HepG2 (cell line): ENCODE results near the gene CXCR5. TPM values are rescaled to one million over a fixed set of nuclear protein-coding genes. Genes with fewer than 3 reads are reported as not detected.
A peak's percentile ranks its signal among the peaks of the same experiment; 100 is the strongest.

ENCODE experiments used
- DR1 ChIP-seq: sonication (generic); formaldehyde crosslinking; IDR thresholded peaks from 2 replicates; pipeline ENCODE4 v1.8.0; 2021; ENCODE audit warnings: mild to moderate bottlenecking, missing genetic modification reagents, inconsistent platforms
- ELF3 ChIP-seq: IDR thresholded peaks from 2 replicates; pipeline ENCODE4 v1.6.1; 2016; ENCODE audit warnings: missing genetic modification reagents, missing compliant biosample characterization
- MIXL1 ChIP-seq: IDR thresholded peaks from 2 replicates; pipeline ENCODE4 v1.6.1; 2016
- NFKB2 ChIP-seq: sonication (generic); formaldehyde crosslinking; IDR thresholded peaks from 2 replicates; pipeline ENCODE4 v1.4.0; 2020; ENCODE audit warnings: missing genetic modification reagents, borderline replicate concordance
- PHF5A ChIP-seq: IDR thresholded peaks from one replicate; pipeline ENCODE4 v1.6.1; 2018; ENCODE audit warnings: low read depth, missing genetic modification reagents; ENCODE audit not compliant: unreplicated experiment
- PHF8 ChIP-seq: sonication (generic); formaldehyde crosslinking; IDR thresholded peaks from 2 replicates; pipeline ENCODE4 v1.5.0; 2020; ENCODE audit warnings: missing genetic modification reagents
- RFX1 ChIP-seq: fragments of 450-650 bp; IDR thresholded peaks from 2 replicates; pipeline ENCODE4 v1.6.1; 2017
- SIX1 ChIP-seq: sonication (generic); formaldehyde crosslinking; IDR thresholded peaks from 2 replicates; pipeline ENCODE4 v1.4.0; 2020; ENCODE audit warnings: missing genetic modification reagents, borderline replicate concordance
- ZNF383 ChIP-seq: sonication (generic); formaldehyde crosslinking; IDR thresholded peaks from 2 replicates; pipeline ENCODE4 v1.4.0; 2020; ENCODE audit warnings: missing genetic modification reagents, mild to moderate bottlenecking, borderline replicate concordance
- ZNF556 ChIP-seq: sonication (generic); formaldehyde crosslinking; IDR thresholded peaks from 2 replicates; pipeline ENCODE4 v1.4.0; 2020; ENCODE audit warnings: mild to moderate bottlenecking, missing genetic modification reagents, borderline replicate concordance
- ZNF891 ChIP-seq: sonication (generic); formaldehyde crosslinking; IDR thresholded peaks from 2 replicates; pipeline ENCODE4 v1.5.0; 2020; ENCODE audit warnings: mild to moderate bottlenecking, missing genetic modification reagents
- polyA plus RNA-seq, 8 experiments: library from polyadenylated mRNA; depleted of rRNA in 3 of 8; stranded (reverse) in 7 of 8; unstranded in 1 of 8; fragments of >200 nt; fragmentation: Illumina TruSeq in 4 of 8; extraction: Trizol in 4 of 8; gene quantifications; 2 replicates each; pipeline versions ENCODE4 v1.2.1 to v1.2.3, GENCODE V29; 2011 to 2016; ENCODE audit warnings: low read depth in 4 of 8, missing spikeins in 1 of 8, mixed read lengths in 1 of 8; ENCODE audit not compliant: insufficient read depth in 1 of 8
- total RNA-seq, 5 experiments: library from RNA; depleted of rRNA; stranded (reverse); fragments of >200 nt; fragmentation: Illumina TruSeq; extraction: Trizol; gene quantifications; 2 replicates each; pipeline ENCODE4 v1.2.3, GENCODE V29; 2016; ENCODE audit warnings: low read depth in 1 of 5
- TF ChIP-seq, protein P1 (sequence below): sonication (generic); formaldehyde crosslinking; IDR thresholded peaks from one replicate; pipeline ENCODE4 v1.5.1; 2020; ENCODE audit warnings: mild to moderate bottlenecking, missing genetic modification reagents; ENCODE audit errors: not compliant biosample characterization
- TF ChIP-seq, protein P2 (sequence below): IDR thresholded peaks from 2 replicates; pipeline ENCODE4 v1.6.1; 2016; ENCODE audit warnings: low read depth
- TF ChIP-seq, protein P3 (sequence below): IDR thresholded peaks from 2 replicates; pipeline ENCODE4 v1.6.1; 2016
- TF ChIP-seq, protein P4 (sequence below): sonication (generic); formaldehyde crosslinking; IDR thresholded peaks from 2 replicates; pipeline ENCODE4 v1.4.0; 2020; ENCODE audit warnings: missing genetic modification reagents

The CXCR5 gene
- total and polyA plus RNA-seq, 2 of the 13 experiments (the other 11 are each of a cell fraction or from before 2014, with no cell fraction given), result not detected

DNA sequence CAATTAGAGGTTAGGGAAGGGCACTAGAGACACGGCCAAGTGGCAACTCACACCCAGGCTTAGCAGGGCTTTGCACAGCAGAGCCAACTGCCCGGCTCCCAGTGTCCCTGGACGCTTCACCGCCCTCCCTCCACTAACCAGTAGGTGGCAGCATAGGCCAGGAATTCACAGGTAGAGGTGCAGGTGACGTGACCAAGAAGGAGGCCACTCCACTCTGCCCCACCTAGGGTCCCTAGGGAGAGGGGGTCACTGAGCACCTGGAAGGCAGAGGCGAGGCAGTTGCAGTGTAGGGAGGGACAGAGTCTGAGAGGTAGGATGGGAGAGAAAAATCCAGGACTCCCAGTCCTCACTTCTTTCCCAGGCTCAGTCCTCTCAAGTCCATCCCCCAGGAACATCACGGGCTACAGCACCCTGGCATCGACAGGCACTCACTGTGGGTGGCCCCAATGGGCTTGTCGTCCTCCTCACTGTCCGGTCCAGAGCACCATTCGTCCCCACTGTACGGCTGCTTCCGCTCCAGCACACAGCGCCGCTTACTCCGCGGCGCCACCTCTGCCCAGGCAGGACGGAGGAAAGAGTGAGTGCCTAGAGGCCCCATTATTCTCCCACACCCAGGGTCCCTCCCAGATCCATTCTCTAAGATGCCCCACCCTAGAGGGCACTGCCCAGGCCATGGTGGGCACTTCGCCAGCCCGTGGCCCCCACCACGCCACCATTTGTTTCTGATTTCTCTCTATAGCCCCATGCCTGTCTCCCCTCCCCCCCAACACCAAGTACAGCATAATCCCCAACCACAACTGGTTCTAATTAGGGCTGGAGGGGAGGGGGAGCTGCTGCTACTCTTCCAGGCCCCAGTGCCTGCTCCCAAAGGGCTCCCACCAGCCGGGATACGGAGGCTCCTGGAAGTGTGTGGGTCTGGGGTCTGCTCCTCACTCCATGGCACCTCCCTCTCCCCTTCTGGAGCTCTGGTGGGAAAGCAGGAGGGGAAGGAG, 23.7 kb downstream of the CXCR5 start (continued):
- TF ChIP-seq, protein P1, sequence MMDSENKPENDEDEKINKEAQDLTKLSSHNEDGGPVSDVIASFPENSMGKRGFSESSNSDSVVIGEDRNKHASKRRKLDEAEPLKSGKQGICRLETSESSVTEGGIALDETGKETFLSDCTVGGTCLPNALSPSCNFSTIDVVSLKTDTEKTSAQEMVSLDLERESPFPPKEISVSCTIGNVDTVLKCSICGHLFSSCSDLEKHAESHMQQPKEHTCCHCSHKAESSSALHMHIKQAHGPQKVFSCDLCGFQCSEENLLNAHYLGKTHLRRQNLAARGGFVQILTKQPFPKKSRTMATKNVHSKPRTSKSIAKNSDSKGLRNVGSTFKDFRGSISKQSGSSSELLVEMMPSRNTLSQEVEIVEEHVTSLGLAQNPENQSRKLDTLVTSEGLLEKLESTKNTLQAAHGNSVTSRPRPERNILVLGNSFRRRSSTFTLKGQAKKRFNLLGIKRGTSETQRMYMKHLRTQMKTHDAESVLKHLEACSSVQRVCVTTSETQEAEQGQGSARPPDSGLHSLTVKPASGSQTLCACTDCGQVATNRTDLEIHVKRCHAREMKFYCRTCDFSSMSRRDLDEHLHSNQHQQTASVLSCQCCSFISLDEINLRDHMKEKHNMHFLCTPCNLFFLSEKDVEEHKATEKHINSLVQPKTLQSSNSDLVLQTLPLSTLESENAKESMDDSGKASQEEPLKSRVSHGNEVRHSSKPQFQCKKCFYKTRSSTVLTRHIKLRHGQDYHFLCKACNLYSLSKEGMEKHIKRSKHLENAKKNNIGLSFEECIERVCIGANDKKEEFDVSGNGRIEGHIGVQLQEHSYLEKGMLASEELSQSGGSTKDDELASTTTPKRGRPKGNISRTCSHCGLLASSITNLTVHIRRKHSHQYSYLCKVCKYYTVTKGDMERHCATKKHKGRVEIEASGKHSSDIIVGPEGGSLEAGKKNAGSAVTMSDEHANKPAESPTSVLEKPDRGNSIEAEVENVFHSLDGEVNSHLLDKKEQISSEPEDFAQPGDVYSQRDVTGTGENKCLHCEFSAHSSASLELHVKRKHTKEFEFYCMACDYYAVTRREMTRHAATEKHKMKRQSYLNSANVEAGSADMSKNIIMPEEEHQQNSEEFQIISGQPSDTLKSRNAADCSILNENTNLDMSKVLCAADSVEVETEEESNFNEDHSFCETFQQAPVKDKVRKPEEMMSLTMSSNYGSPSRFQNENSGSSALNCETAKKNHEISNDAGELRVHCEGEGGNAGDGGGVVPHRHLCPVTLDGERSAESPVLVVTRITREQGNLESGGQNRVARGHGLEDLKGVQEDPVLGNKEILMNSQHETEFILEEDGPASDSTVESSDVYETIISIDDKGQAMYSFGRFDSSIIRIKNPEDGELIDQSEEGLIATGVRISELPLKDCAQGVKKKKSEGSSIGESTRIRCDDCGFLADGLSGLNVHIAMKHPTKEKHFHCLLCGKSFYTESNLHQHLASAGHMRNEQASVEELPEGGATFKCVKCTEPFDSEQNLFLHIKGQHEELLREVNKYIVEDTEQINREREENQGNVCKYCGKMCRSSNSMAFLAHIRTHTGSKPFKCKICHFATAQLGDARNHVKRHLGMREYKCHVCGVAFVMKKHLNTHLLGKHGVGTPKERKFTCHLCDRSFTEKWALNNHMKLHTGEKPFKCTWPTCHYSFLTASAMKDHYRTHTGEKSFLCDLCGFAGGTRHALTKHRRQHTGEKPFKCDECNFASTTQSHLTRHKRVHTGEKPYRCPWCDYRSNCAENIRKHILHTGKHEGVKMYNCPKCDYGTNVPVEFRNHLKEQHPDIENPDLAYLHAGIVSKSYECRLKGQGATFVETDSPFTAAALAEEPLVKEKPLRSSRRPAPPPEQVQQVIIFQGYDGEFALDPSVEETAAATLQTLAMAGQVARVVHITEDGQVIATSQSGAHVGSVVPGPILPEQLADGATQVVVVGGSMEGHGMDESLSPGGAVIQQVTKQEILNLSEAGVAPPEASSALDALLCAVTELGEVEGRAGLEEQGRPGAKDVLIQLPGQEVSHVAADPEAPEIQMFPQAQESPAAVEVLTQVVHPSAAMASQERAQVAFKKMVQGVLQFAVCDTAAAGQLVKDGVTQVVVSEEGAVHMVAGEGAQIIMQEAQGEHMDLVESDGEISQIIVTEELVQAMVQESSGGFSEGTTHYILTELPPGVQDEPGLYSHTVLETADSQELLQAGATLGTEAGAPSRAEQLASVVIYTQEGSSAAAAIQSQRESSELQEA (CRISPR knock-in tag), result no peak
- TF ChIP-seq ZNF556 (CRISPR knock-in tag) (no peak), ZNF891 (CRISPR knock-in tag) (no peak), MIXL1 (CRISPR knock-in tag) (no peak), NFKB2 (CRISPR knock-in tag) (no peak), PHF5A (CRISPR knock-in tag) (peak; percentile 51), ZNF383 (CRISPR knock-in tag) (no peak), RFX1 (no peak), DR1 (no peak), SIX1 (no peak), PHF8 (CRISPR knock-in tag) (0 out of 2 replicates have a peak, but pooled peaks have one; percentile 43), ELF3 (CRISPR knock-in tag) (0 out of 2 replicates have a peak, but pooled peaks have one; percentile 28)
- TF ChIP-seq, protein P2, sequence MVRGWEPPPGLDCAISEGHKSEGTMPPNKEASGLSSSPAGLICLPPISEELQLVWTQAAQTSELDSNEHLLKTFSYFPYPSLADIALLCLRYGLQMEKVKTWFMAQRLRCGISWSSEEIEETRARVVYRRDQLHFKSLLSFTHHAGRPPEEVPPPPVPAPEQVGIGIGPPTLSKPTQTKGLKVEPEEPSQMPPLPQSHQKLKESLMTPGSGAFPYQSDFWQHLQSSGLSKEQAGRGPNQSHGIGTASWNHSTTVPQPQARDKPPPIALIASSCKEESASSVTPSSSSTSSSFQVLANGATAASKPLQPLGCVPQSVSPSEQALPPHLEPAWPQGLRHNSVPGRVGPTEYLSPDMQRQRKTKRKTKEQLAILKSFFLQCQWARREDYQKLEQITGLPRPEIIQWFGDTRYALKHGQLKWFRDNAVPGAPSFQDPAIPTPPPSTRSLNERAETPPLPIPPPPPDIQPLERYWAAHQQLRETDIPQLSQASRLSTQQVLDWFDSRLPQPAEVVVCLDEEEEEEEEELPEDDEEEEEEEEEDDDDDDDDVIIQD (CRISPR knock-in tag), result no peak
- TF ChIP-seq, protein P3, sequence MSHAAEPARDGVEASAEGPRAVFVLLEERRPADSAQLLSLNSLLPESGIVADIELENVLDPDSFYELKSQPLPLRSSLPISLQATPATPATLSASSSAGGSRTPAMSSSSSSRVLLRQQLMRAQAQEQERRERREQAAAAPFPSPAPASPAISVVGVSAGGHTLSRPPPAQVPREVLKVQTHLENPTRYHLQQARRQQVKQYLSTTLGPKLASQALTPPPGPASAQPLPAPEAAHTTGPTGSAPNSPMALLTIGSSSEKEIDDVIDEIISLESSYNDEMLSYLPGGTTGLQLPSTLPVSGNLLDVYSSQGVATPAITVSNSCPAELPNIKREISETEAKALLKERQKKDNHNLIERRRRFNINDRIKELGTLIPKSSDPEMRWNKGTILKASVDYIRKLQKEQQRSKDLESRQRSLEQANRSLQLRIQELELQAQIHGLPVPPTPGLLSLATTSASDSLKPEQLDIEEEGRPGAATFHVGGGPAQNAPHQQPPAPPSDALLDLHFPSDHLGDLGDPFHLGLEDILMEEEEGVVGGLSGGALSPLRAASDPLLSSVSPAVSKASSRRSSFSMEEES (CRISPR knock-in tag), result peak; percentile 57
- TF ChIP-seq, protein P4, sequence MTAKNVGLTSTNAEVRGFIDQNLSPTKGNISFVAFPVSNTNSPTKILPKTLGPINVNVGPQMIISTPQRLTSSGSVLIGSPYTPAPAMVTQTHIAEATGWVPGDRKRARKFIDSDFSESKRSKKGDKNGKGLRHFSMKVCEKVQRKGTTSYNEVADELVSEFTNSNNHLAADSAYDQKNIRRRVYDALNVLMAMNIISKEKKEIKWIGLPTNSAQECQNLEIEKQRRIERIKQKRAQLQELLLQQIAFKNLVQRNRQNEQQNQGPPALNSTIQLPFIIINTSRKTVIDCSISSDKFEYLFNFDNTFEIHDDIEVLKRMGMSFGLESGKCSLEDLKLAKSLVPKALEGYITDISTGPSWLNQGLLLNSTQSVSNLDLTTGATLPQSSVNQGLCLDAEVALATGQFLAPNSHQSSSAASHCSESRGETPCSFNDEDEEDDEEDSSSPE, result no peak
